H1 (cell line): ENCODE results near the gene RP9. TPM values are rescaled to one million over a fixed set of nuclear protein-coding genes. Genes with fewer than 3 reads are reported as not detected.

Source experiments
- CTCF ChIA-PET: fragments of 300-600 bp; sonication (Branson Sonifier 250); formaldehyde crosslinking; loops from one replicate; lab custom pipeline; 2021; ENCODE audit not compliant: partially characterized antibody; lab: Charles Lee
- POLR2A ChIA-PET: fragments of 300-600 bp; sonication (Branson Sonifier 250); formaldehyde crosslinking; loops from one replicate; lab custom pipeline; 2021; ENCODE audit warnings: inconsistent platforms; ENCODE audit not compliant: partially characterized antibody; lab: Charles Lee
- DNase-seq, 2 experiments: peaks; one replicate each; pipeline versions ENCODE4 v3.0.0 to v3.0.0-alpha.2; 2010 to 2022; ENCODE audit warnings: low spot score in 2 of 2, low read depth in 1 of 2, mixed read lengths in 1 of 2
- FAIRE-seq: peaks from 2 replicates; lab custom pipeline; 2011; peaks lifted over from hg19 to GRCh38; lab: Jason Lieb, UNC
- H2AFZ ChIP-seq: 2 replicates; pipeline ENCODE4 v1.8.1; 2012; ENCODE audit warnings: low read length, inconsistent platforms
- H2AK5ac ChIP-seq: 2 replicates; pipeline ENCODE4 v1.6.1; 2013; ENCODE audit warnings: low read depth, low read length
- H2BK120ac ChIP-seq: replicated peaks from 2 replicates; pipeline ENCODE3; 2013; ENCODE audit warnings: low read depth, low read length, inconsistent platforms
- H2BK12ac ChIP-seq: 2 replicates; pipeline ENCODE4 v1.6.1; 2013; ENCODE audit warnings: low read depth, low read length
- H2BK15ac ChIP-seq: 2 replicates; pipeline ENCODE4 v1.6.1; 2013; ENCODE audit warnings: low read length
- H2BK20ac ChIP-seq: 2 replicates; pipeline ENCODE4 v1.6.1; 2013; ENCODE audit warnings: low read length
- H2BK5ac ChIP-seq: 2 replicates; pipeline ENCODE4 v1.6.1; 2013; ENCODE audit warnings: low read depth, low read length
- H3K14ac ChIP-seq: 2 replicates; pipeline ENCODE4 v1.6.1; 2013; ENCODE audit warnings: inconsistent platforms; ENCODE audit not compliant: insufficient read length
- H3K18ac ChIP-seq: 2 replicates; pipeline ENCODE4 v1.6.1; 2013; ENCODE audit warnings: low read length; ENCODE audit errors: extremely low read depth
- H3K23ac ChIP-seq: 2 replicates; pipeline ENCODE4 v1.6.1; 2013; ENCODE audit warnings: inconsistent platforms; ENCODE audit not compliant: insufficient read length
- H3K23me2 ChIP-seq: 2 replicates; pipeline ENCODE4 v1.6.1; 2013; ENCODE audit warnings: low read depth, low read length
- H3K27ac ChIP-seq: 2 replicates; pipeline ENCODE4 v1.6.1; 2011; ENCODE audit warnings: low read depth, low read length, inconsistent platforms
- H3K27me3 ChIP-seq, 4 experiments: replicated peaks in 1 of 4; 1 replicate in 1 of 4; 2 replicates in 3 of 4; pipeline versions ENCODE4 v1.6.1 to v1.8.1; 2011 to 2013; ENCODE audit warnings: low read length in 3 of 4, mild to moderate bottlenecking in 3 of 4, inconsistent platforms in 2 of 4, mixed read lengths in 2 of 4, moderate library complexity in 1 of 4; ENCODE audit not compliant: control insufficient read depth in 3 of 4, insufficient read depth in 3 of 4; ENCODE audit errors: extremely low read depth in 1 of 4
- H3K36me3 ChIP-seq, 4 experiments: 2 replicates each; pipeline versions ENCODE4 v1.6.1 to v1.8.1; 2011 to 2013; ENCODE audit warnings: mild to moderate bottlenecking in 4 of 4, low read length in 3 of 4, moderate library complexity in 2 of 4, control low read depth in 1 of 4, inconsistent platforms in 1 of 4; ENCODE audit not compliant: insufficient read depth in 4 of 4, control insufficient read depth in 2 of 4
- H3K4ac ChIP-seq: replicated peaks from 2 replicates; pipeline ENCODE3; 2013; ENCODE audit warnings: low read length, low read depth, mixed read lengths, inconsistent platforms; ENCODE audit not compliant: insufficient read length
- H3K4me1 ChIP-seq, 4 experiments: replicated peaks in 1 of 4; 1 replicate in 1 of 4; 2 replicates in 3 of 4; pipeline versions ENCODE4 v1.6.1 to v1.8.1; 2011 to 2013; ENCODE audit warnings: low read length in 3 of 4, inconsistent platforms in 2 of 4, mixed read lengths in 1 of 4; ENCODE audit not compliant: insufficient read depth in 4 of 4, control insufficient read depth in 3 of 4
- H3K4me2 ChIP-seq, 2 experiments: 2 replicates each; pipeline versions ENCODE4 v1.6.1 to v1.8.1; 2011 to 2013; ENCODE audit warnings: low read depth in 2 of 2, low read length in 2 of 2, control low read depth in 1 of 2, inconsistent platforms in 1 of 2, mild to moderate bottlenecking in 1 of 2; ENCODE audit not compliant: insufficient read depth in 1 of 2
- H3K4me3 ChIP-seq, 4 experiments: fragments of 200-600, 300-600 bp in 1 of 4; sonication (generic), shearing (Covaris generic), sonication (Bioruptor Twin) in 1 of 4; 2 replicates each; pipeline versions ENCODE4 v1.5.1 to v1.8.1; 2011 to 2016; ENCODE audit warnings: low read length in 4 of 4, low read depth in 3 of 4, control low read depth in 2 of 4, inconsistent platforms in 2 of 4, mild to moderate bottlenecking in 2 of 4, mixed read lengths in 1 of 4, moderate library complexity in 1 of 4; ENCODE audit not compliant: insufficient read depth in 2 of 4; ENCODE audit errors: extremely low read depth in 1 of 4
- H3K56ac ChIP-seq: replicated peaks from 2 replicates; pipeline ENCODE3; 2013; ENCODE audit warnings: low read depth, mild to moderate bottlenecking, mixed read lengths, low read length, inconsistent platforms; ENCODE audit not compliant: insufficient read length
- H3K79me1 ChIP-seq: 2 replicates; pipeline ENCODE4 v1.6.1; 2013; ENCODE audit warnings: low read depth, low read length, control low read depth
- H3K79me2 ChIP-seq, 2 experiments: 2 replicates each; pipeline versions ENCODE4 v1.6.1 to v1.8.1; 2012 to 2013; ENCODE audit warnings: low read length in 2 of 2, mild to moderate bottlenecking in 2 of 2, inconsistent platforms in 1 of 2; ENCODE audit not compliant: insufficient read depth in 2 of 2, control insufficient read depth in 1 of 2
- H3K9ac ChIP-seq, 4 experiments: replicated peaks in 1 of 4; 1 replicate in 1 of 4; 2 replicates in 3 of 4; pipeline versions ENCODE4 v1.6.1 to v1.8.1; 2011 to 2013; ENCODE audit warnings: low read depth in 3 of 4, low read length in 3 of 4, control low read depth in 2 of 4, mild to moderate bottlenecking in 2 of 4, moderate library complexity in 2 of 4, inconsistent platforms in 1 of 4; ENCODE audit errors: extremely low read depth in 1 of 4
- H3K9me3 ChIP-seq, 2 experiments: 2 replicates each; pipeline versions ENCODE4 v1.6.1 to v1.8.1; 2012 to 2013; ENCODE audit warnings: mild to moderate bottlenecking in 2 of 2, moderate library complexity in 2 of 2, control low read depth in 1 of 2, inconsistent platforms in 1 of 2, low read depth in 1 of 2, low read length in 1 of 2, mixed read lengths in 1 of 2; ENCODE audit not compliant: insufficient read depth in 2 of 2
- H4K20me1 ChIP-seq, 2 experiments: replicated peaks in 1 of 2; 2 replicates each; pipeline versions ENCODE3 to v1.8.1; 2011 to 2013; ENCODE audit warnings: inconsistent platforms in 2 of 2, low read length in 2 of 2, mild to moderate bottlenecking in 1 of 2; ENCODE audit not compliant: insufficient read depth in 2 of 2, control insufficient read depth in 1 of 2
- H4K5ac ChIP-seq: 2 replicates; pipeline ENCODE4 v1.6.1; 2013; ENCODE audit warnings: low read length, low read depth, mixed read lengths, inconsistent platforms; ENCODE audit not compliant: insufficient read length
- H4K8ac ChIP-seq: 2 replicates; pipeline ENCODE4 v1.8.0; 2013; ENCODE audit warnings: mild to moderate bottlenecking, moderate library complexity, low read length, inconsistent platforms; ENCODE audit not compliant: insufficient read depth; ENCODE audit errors: extremely low read depth
- H4K91ac ChIP-seq: replicated peaks from 2 replicates; pipeline ENCODE3; 2013; ENCODE audit warnings: low read length, mixed read lengths, inconsistent platforms; ENCODE audit not compliant: insufficient read length
- ASH2L ChIP-seq: fragments of 200-600, 300-600 bp; sonication (generic); IDR thresholded peaks from one replicate; pipeline ENCODE4 v1.7.1; 2017; ENCODE audit warnings: low read length
- ATF3 ChIP-seq: IDR thresholded peaks from 2 replicates; pipeline ENCODE4 v1.6.1; 2011; ENCODE audit warnings: low read depth, mild to moderate bottlenecking, low read length; ENCODE audit not compliant: insufficient read depth
- CREB1 ChIP-seq: IDR thresholded peaks from 2 replicates; pipeline ENCODE4 v1.6.1; 2012; ENCODE audit warnings: inconsistent platforms
- MAFK ChIP-seq: IDR thresholded peaks from 2 replicates; pipeline ENCODE4 v1.6.1; 2012; ENCODE audit warnings: low read depth, mild to moderate bottlenecking, improper control_type of control experiment, low read length
- PHF8 ChIP-seq: fragments of 200-600 bp; sonication (generic); conservative IDR thresholded peaks from 2 replicates; pipeline ENCODE4 v1.7.1; 2012; ENCODE audit warnings: low read depth, mild to moderate bottlenecking, inconsistent platforms, low read length, moderate library complexity
- POLR2AphosphoS5 ChIP-seq: IDR thresholded peaks from 2 replicates; pipeline ENCODE4 v1.6.1; 2011; ENCODE audit warnings: low read depth, low read length
- RXRA ChIP-seq: IDR thresholded peaks from 2 replicates; pipeline ENCODE4 v1.6.1; 2011; ENCODE audit warnings: low read depth, mild to moderate bottlenecking, low read length, moderate library complexity; ENCODE audit not compliant: insufficient read depth
- SIN3A ChIP-seq, 2 experiments: IDR thresholded peaks in 1 of 2; conservative IDR thresholded peaks in 1 of 2; 2 replicates each; pipeline ENCODE4 v1.6.1; 2011 to 2012; ENCODE audit warnings: low read length in 2 of 2, improper control_type of control experiment in 1 of 2, low read depth in 1 of 2, mild to moderate bottlenecking in 1 of 2
- TAF7 ChIP-seq: optimal IDR thresholded peaks from 2 replicates; pipeline ENCODE3; 2011; ENCODE audit warnings: low read depth, mild to moderate bottlenecking, inconsistent platforms, low read length, moderate library complexity, borderline replicate concordance
- WGBS, 2 experiments: shearing (Covaris generic) in 1 of 2; methylation state at CpG; one replicate each; pipeline versions ENCODE4 v1.1.6 to v1.1.7; 2013 to 2015; ENCODE audit warnings: low lambda C conversion rate in 2 of 2, mixed read lengths in 2 of 2, inconsistent platforms in 1 of 2, low coverage in 1 of 2, missing lambda C conversion rate in 1 of 2; ENCODE audit not compliant: insufficient replicate concordance in 2 of 2, insufficient coverage in 1 of 2, insufficient read length in 1 of 2; ENCODE audit errors: extremely low coverage in 1 of 2, missing lambda C conversion rate in 1 of 2; 5-methylcytosine and 5-hydroxymethylcytosine counted together
- polyA plus RNA-seq, 7 experiments: library from polyadenylated mRNA; depleted of rRNA in 3 of 7; stranded (reverse) in 5 of 7; unstranded in 2 of 7; fragments of >200 nt in 5 of 7; fragments of 200-250 nt in 2 of 7; gene quantifications; 1 replicate in 5 of 7; 2 replicates in 1 of 7; 4 replicates in 1 of 7; pipeline versions ENCODE4 v1.2.1 to v1.2.3, GENCODE V29; 2011 to 2013; ENCODE audit warnings: missing spikeins in 2 of 7, mixed read lengths in 2 of 7
- total RNA-seq: library from RNA; stranded (reverse); fragmentation: NEBNext Ultra II Directional; extraction: Animal tissue kit (Norgen Biotek cat#: 25700); gene quantifications from 2 replicates; pipeline ENCODE4 v1.2.1, GENCODE V29; 2021

RP9 gene
- total and polyA plus RNA-seq, 2 of the 8 experiments (the other 6 are each of a cell fraction or from before 2014, with no cell fraction given) = 11.0 to 12.4 TPM

DNA sequence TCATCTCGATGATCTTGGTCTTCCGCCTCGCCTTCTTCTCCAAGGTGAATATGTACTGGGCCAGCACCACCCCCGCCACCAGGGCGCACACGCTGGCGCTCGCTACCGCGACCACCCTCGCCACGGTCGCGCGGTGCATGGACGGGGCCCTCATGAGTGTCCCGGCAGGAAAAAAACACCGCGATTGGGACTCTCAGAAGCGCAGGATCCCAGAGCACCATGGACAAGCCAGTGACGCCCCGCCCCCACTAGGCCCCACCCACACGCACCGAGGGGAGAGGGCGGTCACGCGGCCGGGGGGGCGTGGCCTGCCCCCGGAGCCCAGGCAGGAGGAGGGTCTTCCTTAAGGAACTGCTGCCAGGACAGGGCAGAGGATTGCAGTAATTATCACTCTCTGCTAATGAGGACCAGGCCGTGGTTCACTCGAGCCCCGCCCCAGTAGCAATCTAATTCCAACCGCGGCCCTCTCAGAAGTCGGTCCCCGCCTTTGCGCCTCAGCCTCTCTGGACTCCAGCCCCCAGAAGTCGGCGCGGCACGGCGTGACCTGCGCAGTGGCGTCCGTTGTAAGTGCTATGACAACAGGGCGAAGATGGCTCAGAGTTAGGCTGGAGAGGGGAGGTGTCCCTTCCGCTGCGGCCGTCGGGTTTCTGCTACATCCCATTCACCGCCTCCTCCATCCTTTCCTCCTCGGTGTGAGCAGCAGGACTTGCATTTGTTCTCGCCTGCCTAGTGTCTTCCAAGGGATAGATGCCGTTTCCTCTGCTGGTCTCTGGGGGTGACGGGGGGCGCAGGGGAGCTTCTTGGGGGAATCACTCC lies 20.0 kb upstream of the RP9 start, which contains the start of gene BBS9:
Gene BBS9, plus strand, starts transcription at position 575 of the 816 bp plus-strand sequence. CDS start 16,689 bp downstream, outside the sequence.
- no peak within 1 kb of the TSS for H3K56ac ChIP-seq
- H3K27ac ChIP-seq = no peak within 1 kb of the TSS; the same call in 1 of the 2 replicates
- no peak within 1 kb of the TSS for H2BK20ac ChIP-seq
- DNase-seq = peak; percentile 91 to 97
- H3K14ac ChIP-seq = no peak within 1 kb of the TSS
- no peak within 1 kb of the TSS for H2BK15ac ChIP-seq
- H4K91ac ChIP-seq = no peak within 1 kb of the TSS
- peak within 1 kb of the TSS; percentile 56 to 97 (median 88) for H3K4me3 ChIP-seq
- no peak within 1 kb of the TSS for H3K23ac ChIP-seq
- H4K5ac ChIP-seq = peak within 1 kb of the TSS; percentile 81
- no peaks in the 10 kb centered on the region for H3K79me2 ChIP-seq
- ChIA-PET POLR2A (interaction anchor here (1.1 kb wide), 1 partner anchor 237 kb away, joined by 3 read pairs; the partner anchor contains the start of gene KBTBD2), CTCF (interaction anchor here (0.5 to 1.5 kb wide), 4 partner anchors 10 to 21 kb away, joined by 3 to 5 read pairs (median 5); partner anchors contain the start of gene RP9)
- FAIRE-seq = peak; percentile 87
- H3K9me3 ChIP-seq = no peaks in the 10 kb centered on the region
- H3K27me3 ChIP-seq = no peaks in the 10 kb centered on the region
- H2AK5ac ChIP-seq = no peak within 1 kb of the TSS
- H3K18ac ChIP-seq = peak within 1 kb of the TSS; percentile 60; the same call in 1 of the 2 replicates
- WGBS, 2 experiments = 2% methylated on average over 41 of the region's 57 CpGs; no CpG with 5 or more reads in 1 of the 2 experiments
- no peak within 1 kb of the TSS for H2BK120ac ChIP-seq
- peak within 1 kb of the TSS; percentile 82 to 91 for H3K4me2 ChIP-seq
- peak within 1 kb of the TSS; percentile 45; the same call in 1 of the 2 replicates for H2BK5ac ChIP-seq
- H3K4ac ChIP-seq = no peak within 1 kb of the TSS
- peaks cover 7% of the 10 kb centered on the region; the same call in 1 of the 2 replicates for H3K23me2 ChIP-seq
- peak within 1 kb of the TSS; percentile 98 for H2AFZ ChIP-seq
- H3K36me3 ChIP-seq = no peaks in the 10 kb centered on the region
- H3K9ac ChIP-seq = peak within 1 kb of the TSS in 2 of 4 experiments; percentile 51 to 68; a peak in 5 of 7 replicates
- no peak within 1 kb of the TSS for H4K8ac ChIP-seq
- no peak within 1 kb of the TSS for H2BK12ac ChIP-seq
- H4K20me1 ChIP-seq = no peaks in the 10 kb centered on the region
- H3K4me1 ChIP-seq = no peaks in the 10 kb centered on the region
- no peaks in the 10 kb centered on the region for H3K79me1 ChIP-seq
- no peak for TF ChIP-seq TAF7
- peak in 1 of 2 experiments; percentile 85; a peak in 3 of 4 replicates for TF ChIP-seq SIN3A (conservative IDR thresholded peaks at IDR 0.05 in 1 of 2, IDR thresholded peaks at IDR 0.05 in 1 of 2; ENCODE audit: low read depth in 1 of 2, low read length in 2 of 2)
- no peak for TF ChIP-seq ASH2L
- TF ChIP-seq CREB1 = peak; percentile 66; the same call in 1 of the 2 replicates
- 0 out of 2 replicates have a peak, but pooled peaks have one; percentile 37 for TF ChIP-seq PHF8
- TF ChIP-seq POLR2AphosphoS5 = peak; percentile 49; the same call in 1 of the 2 replicates
- no peak for TF ChIP-seq RXRA
- TF ChIP-seq MAFK = no peak
- TF ChIP-seq ATF3 = no peak
